ELR (cell line): ENCODE data around the gene MRPL21.
"Not testable (repeated sequence)": the region's sequence is repeated elsewhere in the genome, so short reads cannot be mapped to it uniquely, and the experiment has no call there.

Experiments
- DNase-seq: peaks from one replicate; pipeline ENCODE4 v3.0.0-alpha.2; 2015; ENCODE audit warnings: low read depth

The MRPL21 gene

GRCh38 chr11:68911731-68912130 lies 8.1 kb upstream of the MRPL21 start:
- no peak for DNase-seq

GRCh38 chr11:68910965-68911364 lies 7.3 kb upstream of the MRPL21 start:
- no peak for DNase-seq

- DNase-seq = no peak
Observed at GRCh38 chr11:68908273-68908672, 4.6 kb upstream of the MRPL21 start.

GRCh38 chr11:68905421-68906360 lies 2.1 kb upstream of the MRPL21 start:
- no peak for DNase-seq

- DNase-seq = peak; percentile 63
Observed at GRCh38 chr11:68904248-68904847, 716 bp upstream of the MRPL21 start.

GRCh38 chr11:68900835-68901381 lies 2.7 kb downstream of the MRPL21 start:
- no peak for DNase-seq

GRCh38 chr11:68897441-68897840 lies 6.2 kb downstream of the MRPL21 start:
- no peak for DNase-seq

- no peak for DNase-seq
Observed at GRCh38 chr11:68896171-68896959, 7.3 kb downstream of the MRPL21 start.

- no peak for DNase-seq
Observed at GRCh38 chr11:68893282-68893681, 10.3 kb downstream of the MRPL21 start.

GRCh38 chr11:68892576-68892975 lies 11.1 kb downstream of the MRPL21 start:
- no peak for DNase-seq

- no peak for DNase-seq
Observed at GRCh38 chr11:68891351-68891948, 12.2 kb downstream of the MRPL21 start.

- no peak for DNase-seq
Observed at GRCh38 chr11:68890490-68891231, 13.0 kb downstream of the MRPL21 start.

GRCh38 chr11:68889948-68890446 lies 13.6 kb downstream of the MRPL21 start:
- DNase-seq = peak; percentile 52

- not testable (repeated sequence) for DNase-seq
Observed at GRCh38 chr11:68884827-68885226, 18.8 kb downstream of the MRPL21 start.

GRCh38 chr11:68882391-68882790 lies 21.2 kb downstream of the MRPL21 start:
- DNase-seq = no peak

GRCh38 chr11:68881320-68881719 lies 22.3 kb downstream of the MRPL21 start:
- DNase-seq = no peak

- DNase-seq = no peak
Observed at GRCh38 chr11:68880851-68881250, 22.8 kb downstream of the MRPL21 start.

GRCh38 chr11:68878022-68878421 lies 25.6 kb downstream of the MRPL21 start:
- DNase-seq = no peak

- DNase-seq = no peak
Observed at GRCh38 chr11:68872216-68873003, 31.2 kb downstream of the MRPL21 start.

- peak; percentile 19 for DNase-seq
Observed at GRCh38 chr11:68870470-68870869, 33.2 kb downstream of the MRPL21 start.
